Measurements from ENCODE around the gene FBLN1. TPM values are rescaled to one million over a fixed set of nuclear protein-coding genes. Genes with fewer than 3 reads are reported as not detected.
A peak's percentile ranks its signal among the peaks of the same experiment; 100 is the strongest.
"Not testable (repeated sequence)": the region's sequence is repeated elsewhere in the genome, so short reads cannot be mapped to it uniquely, and the experiment has no call there.

The FBLN1 gene
- 19.6 and 21.0 TPM in 2 replicates for total RNA-seq (2014; rRNA removed; shearing (Covaris generic))

- Histone ChIP-seq H3K36me3 (no peaks in the 10 kb centered on the region), H3K27ac (peak within 1 kb of the TSS; percentile 31; the same call in 1 of the 2 replicates), H3K4me3 (peak within 1 kb of the TSS; percentile 58), H3K27me3 (no peaks in the 10 kb centered on the region), H3K4me1 (no peaks in the 10 kb centered on the region), H3K9me3 (replicated peaks) (no peaks in the 10 kb centered on the region)
- DNase-seq: peak in 1 of 2 experiments; percentile 36
Observed at GRCh38 chr22:45502215-45503049, at the start of gene FBLN1. TSS of gene FBLN1 (plus strand) at chr22:45502883. CDS start at chr22:45502986, 103 bp downstream.

GRCh38 chr22:45453764-45454163 lies 48.9 kb upstream of the FBLN1 start:
- Histone ChIP-seq H3K27ac (no peak overlapping the region), H3K4me1 (no peaks in the 10 kb centered on the region), H3K4me3 (no peak overlapping the region), H3K27me3 (no peaks in the 10 kb centered on the region), H3K36me3 (no peaks in the 10 kb centered on the region), H3K9me3 (replicated peaks) (no peaks in the 10 kb centered on the region)
- no peak for DNase-seq

- no peaks in the 10 kb centered on the region for H3K9me3 ChIP-seq (replicated peaks)
- H3K36me3 ChIP-seq: no peaks in the 10 kb centered on the region
- H3K27me3 ChIP-seq: no peaks in the 10 kb centered on the region
- no peaks in the 10 kb centered on the region for H3K4me1 ChIP-seq
- DNase-seq: no peak
- H3K4me3 ChIP-seq: no peak overlapping the region
- no peak overlapping the region for H3K27ac ChIP-seq
Observed at GRCh38 chr22:45454275-45454674, 48.4 kb upstream of the FBLN1 start.

GRCh38 chr22:45455212-45455611 lies 47.5 kb upstream of the FBLN1 start:
- Histone ChIP-seq H3K9me3 (replicated peaks) (no peaks in the 10 kb centered on the region), H3K27ac (no peak overlapping the region), H3K4me3 (no peak overlapping the region), H3K36me3 (no peaks in the 10 kb centered on the region), H3K27me3 (no peaks in the 10 kb centered on the region), H3K4me1 (no peaks in the 10 kb centered on the region)
- DNase-seq: no peak

- Histone ChIP-seq H3K27me3 (no peaks in the 10 kb centered on the region), H3K27ac (no peak overlapping the region), H3K36me3 (no peaks in the 10 kb centered on the region), H3K4me1 (no peaks in the 10 kb centered on the region), H3K9me3 (replicated peaks) (no peaks in the 10 kb centered on the region), H3K4me3 (no peak overlapping the region)
- DNase-seq: no peak
Observed at GRCh38 chr22:45455621-45456020, 47.1 kb upstream of the FBLN1 start.

GRCh38 chr22:45456811-45457210 lies 45.9 kb upstream of the FBLN1 start:
- no peak for DNase-seq
- Histone ChIP-seq H3K9me3 (replicated peaks) (no peaks in the 10 kb centered on the region), H3K4me1 (no peaks in the 10 kb centered on the region)

GRCh38 chr22:45458532-45458931 lies 44.2 kb upstream of the FBLN1 start:
- no peak for DNase-seq
- no peaks in the 10 kb centered on the region for H3K36me3 ChIP-seq
- H3K4me1 ChIP-seq: no peaks in the 10 kb centered on the region
- no peak overlapping the region for H3K27ac ChIP-seq
- H3K9me3 ChIP-seq (replicated peaks): no peaks in the 10 kb centered on the region
- H3K4me3 ChIP-seq: no peak overlapping the region
- H3K27me3 ChIP-seq: no peaks in the 10 kb centered on the region

More at GRCh38 chr22:45456811-45457210, 45.9 kb upstream of the FBLN1 start:
- H3K4me3 ChIP-seq: no peak overlapping the region
- no peaks in the 10 kb centered on the region for H3K36me3 ChIP-seq
- no peaks in the 10 kb centered on the region for H3K27me3 ChIP-seq
- H3K27ac ChIP-seq: no peak overlapping the region

GRCh38 chr22:45459235-45459634 lies 43.4 kb upstream of the FBLN1 start:
- no peaks in the 10 kb centered on the region for H3K4me1 ChIP-seq
- no peaks in the 10 kb centered on the region for H3K36me3 ChIP-seq
- H3K9me3 ChIP-seq (replicated peaks): no peaks in the 10 kb centered on the region
- H3K4me3 ChIP-seq: no peak overlapping the region
- DNase-seq: no peak
- no peak overlapping the region for H3K27ac ChIP-seq
- no peaks in the 10 kb centered on the region for H3K27me3 ChIP-seq

GRCh38 chr22:45460288-45461109 lies 42.2 kb upstream of the FBLN1 start:
- Histone ChIP-seq H3K36me3 (no peaks in the 10 kb centered on the region), H3K9me3 (replicated peaks) (no peaks in the 10 kb centered on the region), H3K27me3 (no peaks in the 10 kb centered on the region), H3K4me3 (no peak overlapping the region), H3K4me1 (no peaks in the 10 kb centered on the region), H3K27ac (no peak overlapping the region)
- no peak for DNase-seq

- Histone ChIP-seq H3K36me3 (no peaks in the 10 kb centered on the region), H3K4me3 (no peak overlapping the region), H3K27me3 (no peaks in the 10 kb centered on the region), H3K4me1 (no peaks in the 10 kb centered on the region), H3K27ac (no peak overlapping the region), H3K9me3 (replicated peaks) (no peaks in the 10 kb centered on the region)
- DNase-seq: no peak
Observed at GRCh38 chr22:45462034-45462655, 40.5 kb upstream of the FBLN1 start.

GRCh38 chr22:45463691-45464090 lies 39.0 kb upstream of the FBLN1 start:
- not testable (repeated sequence) for H3K9me3 ChIP-seq (replicated peaks); DNase-seq; H3K4me1 ChIP-seq; H3K27me3 ChIP-seq; H3K4me3 ChIP-seq; H3K27ac ChIP-seq; H3K36me3 ChIP-seq

- H3K27ac ChIP-seq: no peak overlapping the region
Observed at GRCh38 chr22:45465633-45466032, 37.0 kb upstream of the FBLN1 start.

GRCh38 chr22:45468872-45469271 lies 33.8 kb upstream of the FBLN1 start:
- Histone ChIP-seq H3K36me3 (no peaks in the 10 kb centered on the region), H3K27ac (no peak overlapping the region), H3K27me3 (no peaks in the 10 kb centered on the region), H3K9me3 (replicated peaks) (no peaks in the 10 kb centered on the region), H3K4me1 (peaks cover 8% of the 10 kb centered on the region; the same call in 1 of the 2 replicates), H3K4me3 (no peak overlapping the region)
- DNase-seq: no peak

More at GRCh38 chr22:45465633-45466032, 37.0 kb upstream of the FBLN1 start:
- H3K4me1 ChIP-seq: peaks cover 8% of the 10 kb centered on the region; the same call in 1 of the 2 replicates
- H3K4me3 ChIP-seq: no peak overlapping the region
- no peaks in the 10 kb centered on the region for H3K36me3 ChIP-seq
- H3K27me3 ChIP-seq: no peaks in the 10 kb centered on the region
- DNase-seq: no peak
- no peaks in the 10 kb centered on the region for H3K9me3 ChIP-seq (replicated peaks)

- Histone ChIP-seq H3K4me1 (peaks cover 8% of the 10 kb centered on the region; the same call in 1 of the 2 replicates), H3K27me3 (no peaks in the 10 kb centered on the region)
Observed at GRCh38 chr22:45469281-45470073, 33.2 kb upstream of the FBLN1 start.

More at GRCh38 chr22:45469281-45470073, 33.2 kb upstream of the FBLN1 start:
- Histone ChIP-seq H3K9me3 (replicated peaks) (no peaks in the 10 kb centered on the region), H3K4me3 (no peak overlapping the region), H3K27ac (no peak overlapping the region), H3K36me3 (no peaks in the 10 kb centered on the region)
- DNase-seq: no peak
